Endothelial cell of umbilical vein (primary cell): ENCODE data around the gene PLN.

Source experiments
- CTCF ChIP-seq, 2 donors: IDR thresholded peaks; 1 replicate in 1 of 2; 2 replicates in 1 of 2; pipeline ENCODE4 v1.5.1; 2011; ENCODE audit warnings: low read length in 2 of 2, mild to moderate bottlenecking in 2 of 2, moderate library complexity in 2 of 2, control low read depth in 1 of 2, inconsistent platforms in 1 of 2, low read depth in 1 of 2; ENCODE audit not compliant: insufficient read depth in 1 of 2; ENCODE audit errors: extremely low read depth in 1 of 2
- EZH2 ChIP-seq: IDR thresholded peaks from 2 replicates; pipeline ENCODE4 v1.6.1; 2012; ENCODE audit warnings: borderline replicate concordance, low read depth, mild to moderate bottlenecking, moderate library complexity, low read length, inconsistent platforms; ENCODE audit not compliant: severe bottlenecking
- FOS ChIP-seq: IDR thresholded peaks from 2 replicates; pipeline ENCODE4 v1.6.1; 2011; ENCODE audit warnings: mild to moderate bottlenecking, low read length, moderate library complexity, borderline replicate concordance; ENCODE audit not compliant: insufficient read depth

DNA sequence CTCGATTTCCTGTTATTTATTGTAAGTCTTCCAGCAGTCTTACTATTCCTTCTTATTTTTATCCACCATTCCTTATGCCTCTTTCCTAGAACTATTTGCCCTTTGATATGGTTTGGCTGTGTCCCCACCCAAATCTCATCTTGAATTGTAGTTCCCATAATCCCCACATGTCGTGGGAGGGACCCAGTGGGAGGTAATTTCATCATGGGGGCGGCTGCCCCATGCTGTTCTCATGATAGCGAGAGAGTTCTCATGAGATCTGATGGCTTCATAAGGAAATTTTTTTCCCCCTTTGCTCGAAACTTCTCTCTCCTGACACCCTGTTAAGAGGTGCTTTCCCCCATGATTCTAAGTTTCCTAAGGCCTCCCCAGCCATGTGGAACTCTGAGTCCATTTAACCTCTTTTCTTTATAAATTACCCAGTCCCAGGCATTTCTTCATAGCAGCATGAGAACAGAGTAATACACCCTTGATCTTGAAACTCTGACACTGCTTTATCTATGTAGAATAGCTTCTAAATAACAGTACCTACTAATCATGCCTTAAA, 48.8 kb downstream of the PLN start:
- TF ChIP-seq CTCF (IDR thresholded peaks at IDR 0.05; ENCODE audit: extremely low read depth in 1 of 2, insufficient read depth in 1 of 2, low read depth in 1 of 2, low read length in 2 of 2): no peak
- no peak for TF ChIP-seq EZH2
- TF ChIP-seq FOS: no peak
